Panc1 (cell line): ENCODE measurements around the gene HACD4.

ENCODE experiments used
- SIN3A ChIP-seq: IDR thresholded peaks from 2 replicates; pipeline ENCODE4 v1.6.1; 2012; ENCODE audit warnings: low read depth, mild to moderate bottlenecking, low read length, moderate library complexity, borderline replicate concordance; ENCODE audit not compliant: insufficient read depth
- TF ChIP-seq, protein P1 (sequence below): fragments of 450-650 bp; IDR thresholded peaks from 2 replicates; pipeline ENCODE4 v1.5.1; 2017; ENCODE audit warnings: mild to moderate bottlenecking

DNA sequence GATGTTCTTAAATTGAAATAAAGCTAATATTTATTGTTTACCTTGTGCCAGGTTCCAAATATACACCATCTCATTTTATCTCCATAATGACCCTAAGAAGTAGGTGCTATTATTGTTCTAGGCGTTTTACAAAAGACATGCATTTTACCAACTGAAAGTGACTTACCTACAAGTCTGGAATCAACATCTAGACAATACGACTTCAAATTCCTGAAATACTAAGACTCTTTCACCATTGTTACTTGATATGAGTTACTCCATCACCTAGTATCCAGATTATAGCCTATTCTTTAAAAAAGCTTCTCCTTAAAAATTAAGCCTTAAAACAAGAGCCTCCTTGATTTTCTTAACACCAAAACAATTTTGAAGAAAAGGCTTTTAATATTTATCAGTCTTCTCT is 13.3 kb downstream of the HACD4 start:
- TF ChIP-seq, protein P1, sequence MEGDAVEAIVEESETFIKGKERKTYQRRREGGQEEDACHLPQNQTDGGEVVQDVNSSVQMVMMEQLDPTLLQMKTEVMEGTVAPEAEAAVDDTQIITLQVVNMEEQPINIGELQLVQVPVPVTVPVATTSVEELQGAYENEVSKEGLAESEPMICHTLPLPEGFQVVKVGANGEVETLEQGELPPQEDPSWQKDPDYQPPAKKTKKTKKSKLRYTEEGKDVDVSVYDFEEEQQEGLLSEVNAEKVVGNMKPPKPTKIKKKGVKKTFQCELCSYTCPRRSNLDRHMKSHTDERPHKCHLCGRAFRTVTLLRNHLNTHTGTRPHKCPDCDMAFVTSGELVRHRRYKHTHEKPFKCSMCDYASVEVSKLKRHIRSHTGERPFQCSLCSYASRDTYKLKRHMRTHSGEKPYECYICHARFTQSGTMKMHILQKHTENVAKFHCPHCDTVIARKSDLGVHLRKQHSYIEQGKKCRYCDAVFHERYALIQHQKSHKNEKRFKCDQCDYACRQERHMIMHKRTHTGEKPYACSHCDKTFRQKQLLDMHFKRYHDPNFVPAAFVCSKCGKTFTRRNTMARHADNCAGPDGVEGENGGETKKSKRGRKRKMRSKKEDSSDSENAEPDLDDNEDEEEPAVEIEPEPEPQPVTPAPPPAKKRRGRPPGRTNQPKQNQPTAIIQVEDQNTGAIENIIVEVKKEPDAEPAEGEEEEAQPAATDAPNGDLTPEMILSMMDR, result no peak
- no peak for TF ChIP-seq SIN3A
